Posterior vena cava (tissue), 2 donors: ENCODE results near the gene HINT2. TPM values are rescaled to one million over a fixed set of nuclear protein-coding genes. Genes with fewer than 3 reads are reported as not detected.

Experiments used
- DNase-seq: peaks from one replicate; pipeline ENCODE4 v3.0.0-alpha.2; 2020; ENCODE audit warnings: low spot score
- intact Hi-C, 2 donors: fragments of 100-400 bp; cut with DNase I; formaldehyde crosslinking; loops; one replicate each; pipeline versions ENCODE4 v1.14.1 to v1.14.2; 2022 to 2023
- total RNA-seq, 2 donors: library from RNA; stranded (reverse); fragmentation: NEBNext Ultra II Directional; extraction: Animal tissue kit (Norgen Biotek cat#: 25700); gene quantifications; one replicate each; pipeline ENCODE4 v1.2.1, GENCODE V29; 2021
- donor health status: DM: yes; HTN: yes; CAD: no.
- donor health status: DM: yes; HTN: yes; CAD: no.

The HINT2 gene
- total RNA-seq, 2 donors from 2014 or later = 20.0 to 26.8 TPM

GRCh38 chr9:35792024-35792813 lies 22.6 kb downstream of the HINT2 start:
- intact Hi-C loops = loop anchor here in 1 of 2 donors (5.0 kb wide), 2 partner anchors 35 to 90 kb away; partner anchors contain the start of genes FAM221B and TMEM8B
- DNase-seq = no peak

GRCh38 chr9:35791297-35791921 lies 23.4 kb downstream of the HINT2 start, which contains the start of gene NPR2:
Gene NPR2 (plus strand): TSS chr9:35791591. CDS start chr9:35792409, 818 bp downstream.
- intact Hi-C loops = loop anchor here in 1 of 2 donors (5.0 kb wide), 2 partner anchors 36 to 91 kb away; partner anchors contain the start of genes FAM221B and TMEM8B
- DNase-seq = no peak

GRCh38 chr9:35790385-35791296 lies 24.2 kb downstream of the HINT2 start:
- intact Hi-C loops = loop anchor here in 1 of 2 donors (5.0 kb wide), 2 partner anchors 37 to 92 kb away; partner anchors contain the start of genes FAM221B and TMEM8B
- DNase-seq = peak; percentile 85

- intact Hi-C loops = loop anchor here in 1 of 2 donors (5.0 kb wide), 2 partner anchors 37 to 92 kb away; partner anchors contain the start of genes FAM221B and TMEM8B
- no peak for DNase-seq
Measured at GRCh38 chr9:35790025-35790384, 24.8 kb downstream of the HINT2 start.

GRCh38 chr9:35789541-35789940 lies 25.3 kb downstream of the HINT2 start:
- intact Hi-C loops = loop anchor here in 1 of 2 donors (10.0 kb wide), 1 partner anchor 115 kb away; the partner anchor contains the start of genes HRCT1 and SPAAR

GRCh38 chr9:35783418-35783817 lies 31.4 kb downstream of the HINT2 start:
- intact Hi-C loops = loop anchor here in 1 of 2 donors (10.0 kb wide), 1 partner anchor 121 kb away; the partner anchor contains the start of genes HRCT1 and SPAAR
- no peak for DNase-seq

More at GRCh38 chr9:35789541-35789940, 25.3 kb downstream of the HINT2 start:
- no peak for DNase-seq

GRCh38 chr9:35781066-35781465 lies 33.8 kb downstream of the HINT2 start:
- intact Hi-C loops = loop anchor here in 1 of 2 donors (10.0 kb wide), 1 partner anchor 124 kb away; the partner anchor contains the start of genes HRCT1 and SPAAR
- no peak for DNase-seq

- intact Hi-C loops = loop anchor here in 1 of 2 donors (5.0 kb wide), 1 partner anchor 114 kb away; no protein-coding TSS in a partner anchor
- no peak for DNase-seq
Measured at GRCh38 chr9:35778496-35778895, 36.3 kb downstream of the HINT2 start.

GRCh38 chr9:35776018-35776417 lies 38.8 kb downstream of the HINT2 start:
- intact Hi-C loops = loop anchor here in 1 of 2 donors (5.0 kb wide), 1 partner anchor 116 kb away; no protein-coding TSS in a partner anchor
- DNase-seq = no peak

- no peak for DNase-seq
- intact Hi-C loops = loop anchor here (1.0 to 5.0 kb wide), 2 partner anchors 10 to 117 kb away; no protein-coding TSS in a partner anchor
Measured at GRCh38 chr9:35774907-35775635, 39.8 kb downstream of the HINT2 start.

- intact Hi-C loops = no loop called here
- DNase-seq = no peak
Measured at GRCh38 chr9:35771943-35772342, 42.9 kb downstream of the HINT2 start.

GRCh38 chr9:35771534-35771933 lies 43.3 kb downstream of the HINT2 start:
- DNase-seq = no peak
- intact Hi-C loops = no loop called here

GRCh38 chr9:35771075-35771433 lies 43.8 kb downstream of the HINT2 start:
- no peak for DNase-seq
- intact Hi-C loops = no loop called here

GRCh38 chr9:35769763-35770162 lies 45.1 kb downstream of the HINT2 start:
- DNase-seq = no peak
- intact Hi-C loops = no loop called here

GRCh38 chr9:35767458-35767857 lies 47.4 kb downstream of the HINT2 start:
- no peak for DNase-seq
- intact Hi-C loops = no loop called here

GRCh38 chr9:35766997-35767396 lies 47.8 kb downstream of the HINT2 start:
- intact Hi-C loops = no loop called here

GRCh38 chr9:35763803-35764202 lies 51.0 kb downstream of the HINT2 start:
- DNase-seq = no peak
- intact Hi-C loops = no loop called here

More at GRCh38 chr9:35766997-35767396, 47.8 kb downstream of the HINT2 start:
- DNase-seq = no peak

GRCh38 chr9:35763181-35763580 lies 51.7 kb downstream of the HINT2 start:
- no peak for DNase-seq
- intact Hi-C loops = no loop called here
